CD4-positive, CD25-positive, alpha-beta regulatory T cell (primary cell): ENCODE data around the gene CCDC40. TPM values are rescaled to one million over a fixed set of nuclear protein-coding genes. Genes with fewer than 3 reads are reported as not detected.
A peak's percentile ranks its signal among the peaks of the same experiment; 100 is the strongest.

Source experiments
- ATAC-seq, 2 donors: fragments of 150-1000 bp; cut with Tn5 transposase; one replicate each; pipeline ENCODE4 v1.10.0; 2021; ENCODE audit warnings: low read depth in 2 of 2, moderate number of reproducible peaks in 2 of 2, moderate library complexity in 1 of 2
- DNase-seq, 3 donors: peaks; one replicate each; pipeline versions ENCODE4 v3.0.0 to v3.0.0-alpha.2; 2012 to 2022; ENCODE audit warnings: mixed read lengths in 1 of 3
- H3K27ac ChIP-seq: one replicate; pipeline ENCODE4 v1.7.0; 2013; ENCODE audit warnings: mild to moderate bottlenecking, low read length; ENCODE audit not compliant: insufficient read depth, poor library complexity, severe bottlenecking
- H3K27me3 ChIP-seq: one replicate; pipeline ENCODE4 v1.7.0; 2013; ENCODE audit warnings: low read length; ENCODE audit not compliant: control insufficient read depth, insufficient read depth
- H3K36me3 ChIP-seq: one replicate; pipeline ENCODE4 v1.7.0; 2013; ENCODE audit warnings: mild to moderate bottlenecking, low read length, moderate library complexity; ENCODE audit not compliant: control insufficient read depth, insufficient read depth
- H3K4me1 ChIP-seq: 2 replicates; pipeline ENCODE4 v1.7.0; 2013; ENCODE audit warnings: mild to moderate bottlenecking, low read length; ENCODE audit not compliant: insufficient read depth, control insufficient read depth, poor library complexity, severe bottlenecking
- H3K4me3 ChIP-seq: one replicate; pipeline ENCODE4 v1.7.0; 2013; ENCODE audit warnings: low read depth, mild to moderate bottlenecking, low read length, moderate library complexity
- H3K9me3 ChIP-seq, 2 experiments: 1 replicate in 1 of 2; 2 replicates in 1 of 2; pipeline ENCODE4 v1.7.0; 2013; ENCODE audit warnings: low read length in 2 of 2, mild to moderate bottlenecking in 1 of 2, moderate library complexity in 1 of 2; ENCODE audit not compliant: control insufficient read depth in 2 of 2
- H3K27ac Mint-ChIP-seq, 3 donors: one replicate each; pipeline ENCODE4 v1.8.0; 2020 to 2022; ENCODE audit warnings: mild to moderate bottlenecking in 3 of 3, mixed read lengths in 3 of 3, moderate library complexity in 2 of 3
- H3K27me3 Mint-ChIP-seq: one replicate; pipeline ENCODE4 v1.8.0; 2022; ENCODE audit warnings: mild to moderate bottlenecking, mixed read lengths
- H3K36me3 Mint-ChIP-seq: one replicate; pipeline ENCODE4 v1.8.0; 2020; ENCODE audit warnings: mixed read lengths
- H3K4me1 Mint-ChIP-seq, 4 donors: one replicate each; pipeline ENCODE4 v1.8.0; 2020 to 2022; ENCODE audit warnings: mixed read lengths in 4 of 4, mild to moderate bottlenecking in 1 of 4
- H3K4me3 Mint-ChIP-seq, 4 donors: one replicate each; pipeline ENCODE4 v1.8.0; 2020 to 2022; ENCODE audit warnings: mild to moderate bottlenecking in 4 of 4, mixed read lengths in 4 of 4, moderate library complexity in 3 of 4
- H3K9me3 Mint-ChIP-seq, 7 donors: one replicate each; pipeline ENCODE4 v1.8.0; 2020 to 2022; ENCODE audit warnings: mixed read lengths in 7 of 7, mild to moderate bottlenecking in 3 of 7, moderate library complexity in 2 of 7
- polyA plus RNA-seq, 4 donors: library from polyadenylated mRNA; unstranded; fragments of 300-500 nt; fragmentation: Illumina TruSeq; gene quantifications; one replicate each; pipeline ENCODE4 v1.2.3, GENCODE V29; 2021
- total RNA-seq: library from RNA; stranded (reverse); gene quantifications from one replicate; pipeline ENCODE4 v1.2.3, GENCODE V29; 2022

The CCDC40 gene
- total and polyA plus RNA-seq, 5 donors from 2014 or later = 0.32 TPM; not detected in 4

DNA sequence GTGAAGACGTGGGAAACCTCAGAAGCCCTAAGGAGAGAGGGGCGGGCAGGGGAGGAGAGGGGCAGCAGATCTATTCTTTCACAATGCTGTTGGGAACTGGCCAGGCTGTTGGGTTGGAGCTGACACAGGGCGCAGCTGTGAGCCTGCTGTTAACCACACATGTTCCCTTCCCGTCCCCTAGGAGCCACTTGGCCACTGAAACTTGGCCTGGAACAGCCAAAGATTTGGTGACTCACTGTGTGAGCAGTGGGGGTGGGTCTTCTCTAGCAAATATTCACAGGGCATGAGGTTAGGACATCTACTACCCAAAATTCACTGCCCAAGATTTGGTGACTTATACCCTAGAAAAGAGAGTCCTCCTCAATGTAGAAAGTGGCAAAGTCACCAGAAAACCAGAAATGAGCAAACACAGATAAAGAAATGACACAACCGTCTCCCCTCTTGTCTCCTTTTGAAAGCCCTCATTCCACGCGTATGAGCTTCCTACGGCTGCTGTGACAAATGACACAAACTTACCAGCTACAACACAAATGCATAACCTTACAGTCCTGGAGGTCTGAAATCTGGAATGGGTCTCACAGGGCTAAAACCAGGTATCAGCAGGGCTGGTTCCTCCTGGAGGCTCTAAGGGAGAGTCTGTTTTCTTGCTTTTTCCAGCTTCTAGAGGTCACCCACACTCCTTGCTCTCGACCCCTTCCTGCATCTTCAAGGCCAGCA, 7.0 kb upstream of the CCDC40 start:
- Histone ChIP-seq H3K4me3 (no peak overlapping the region), H3K9me3 (no peaks in the 10 kb centered on the region), H3K27ac (no peak overlapping the region), H3K27me3 (peaks cover 9% of the 10 kb centered on the region), H3K4me1 (no peaks in the 10 kb centered on the region), H3K36me3 (no peaks in the 10 kb centered on the region)
- Mint-ChIP-seq H3K27me3 (peaks cover 23% of the 10 kb centered on the region), H3K9me3 (no peaks in the 10 kb centered on the region), H3K4me1 (peaks cover 0 to under 1% (median under 1%) of the 10 kb centered on the region in 4 donors), H3K27ac (peak overlapping the region in 1 of 3 donors; percentile 62), H3K4me3 (no peak overlapping the region), H3K36me3 (peaks cover 4% of the 10 kb centered on the region)
- ATAC-seq (no peak), DNase-seq (no peak)

DNA sequence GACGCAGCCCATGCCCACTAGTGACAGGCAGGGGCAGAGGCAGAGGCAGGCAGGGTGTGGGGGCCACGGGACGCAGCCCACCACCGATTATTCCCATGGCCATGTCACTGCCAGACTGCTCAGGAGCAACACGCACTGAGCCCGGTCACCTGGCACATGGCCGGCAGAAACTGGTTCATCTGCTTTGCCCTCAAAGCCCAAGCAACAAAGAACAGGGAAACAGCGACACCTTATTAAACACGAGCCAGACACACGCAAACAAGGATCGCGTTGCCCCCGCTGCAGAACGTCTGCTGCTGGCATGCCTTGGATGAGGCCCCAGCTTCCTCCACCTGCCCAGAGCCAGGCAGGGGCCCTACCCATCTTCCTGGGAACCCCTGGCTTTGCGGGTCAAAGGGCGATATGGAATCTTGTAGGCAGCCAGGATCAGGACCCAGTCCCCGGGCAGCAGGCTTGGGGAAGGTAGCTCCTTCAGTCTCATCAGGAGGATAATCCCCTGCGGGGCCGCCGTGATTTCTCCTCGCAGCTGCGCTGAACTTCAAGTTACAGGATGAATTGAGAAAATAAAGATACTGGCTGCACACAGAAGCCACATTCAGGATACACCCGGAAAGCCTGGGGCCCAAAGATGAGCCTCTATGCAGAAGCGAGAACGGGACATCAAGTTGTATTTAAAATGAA, 5.6 kb upstream of the CCDC40 start:
- no peak overlapping the region for H3K4me3 Mint-ChIP-seq

DNA sequence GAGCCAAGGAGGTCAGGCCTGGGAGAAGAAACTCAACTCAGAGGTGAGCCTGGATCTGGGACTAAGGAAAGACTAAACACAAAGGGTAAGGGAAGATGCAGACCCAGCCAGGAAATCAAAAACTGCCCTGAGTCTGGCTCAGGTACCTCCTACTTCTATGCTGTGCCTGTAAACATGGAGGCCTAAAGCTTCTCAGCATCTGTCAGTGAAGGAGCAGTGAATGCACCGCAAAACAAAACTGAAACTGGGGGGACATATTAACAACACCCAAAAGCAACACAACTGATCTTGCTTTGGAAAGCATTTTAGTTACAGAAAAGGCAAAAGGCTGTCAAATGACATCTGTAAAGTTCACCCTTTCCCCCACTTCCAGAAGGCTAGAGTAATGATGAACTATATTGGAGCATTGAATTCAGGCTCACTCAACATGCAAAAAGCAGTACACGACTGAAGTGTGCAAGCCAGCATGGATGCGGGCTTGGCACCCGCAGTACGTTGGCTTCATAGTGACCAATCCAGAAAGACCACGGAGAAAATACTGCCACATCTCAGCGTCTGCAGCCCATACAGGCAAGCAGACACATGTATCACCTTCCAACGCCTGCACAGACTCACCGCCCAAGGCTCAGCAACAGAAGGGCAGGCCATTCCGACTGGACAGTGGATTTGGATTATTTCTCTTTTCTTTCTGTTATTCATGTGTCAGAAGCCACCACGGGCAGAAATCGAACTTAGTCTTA, 4.6 kb upstream of the CCDC40 start:
- Histone ChIP-seq H3K4me1 (peaks cover 17% of the 10 kb centered on the region), H3K27ac (no peak overlapping the region), H3K9me3 (no peaks in the 10 kb centered on the region), H3K36me3 (no peaks in the 10 kb centered on the region), H3K4me3 (no peak overlapping the region), H3K27me3 (peaks cover 13% of the 10 kb centered on the region)
- peaks cover 0 to 2% (median 0%) of the 10 kb centered on the region in 7 donors for H3K9me3 Mint-ChIP-seq
- ATAC-seq (no peak), DNase-seq (peak in 1 of 3 donors; percentile 23)
- H3K4me1 Mint-ChIP-seq = peaks cover 0 to 10% (median 8%) of the 10 kb centered on the region in 4 donors
- H3K4me3 Mint-ChIP-seq = no peak overlapping the region
- peaks cover 4% of the 10 kb centered on the region for H3K36me3 Mint-ChIP-seq
- H3K27ac Mint-ChIP-seq = no peak overlapping the region
- H3K27me3 Mint-ChIP-seq = peaks cover 37% of the 10 kb centered on the region

More for the DNA sequence above, 5.6 kb upstream of the CCDC40 start:
- no peaks in the 10 kb centered on the region for H3K9me3 ChIP-seq
- H3K4me3 ChIP-seq = no peak overlapping the region
- peaks cover 4% of the 10 kb centered on the region for H3K36me3 Mint-ChIP-seq
- H3K27me3 Mint-ChIP-seq = peaks cover 33% of the 10 kb centered on the region
- H3K4me1 Mint-ChIP-seq = peaks cover 0 to 10% (median 8%) of the 10 kb centered on the region in 4 donors
- DNase-seq (no peak), ATAC-seq (no peak)
- H3K27ac Mint-ChIP-seq = no peak overlapping the region
- H3K36me3 ChIP-seq = no peaks in the 10 kb centered on the region
- H3K9me3 Mint-ChIP-seq = peaks cover 0 to 2% (median 0%) of the 10 kb centered on the region in 7 donors
- no peak overlapping the region for H3K27ac ChIP-seq
- H3K4me1 ChIP-seq = peaks cover 7% of the 10 kb centered on the region
- H3K27me3 ChIP-seq = peaks cover 13% of the 10 kb centered on the region

DNA sequence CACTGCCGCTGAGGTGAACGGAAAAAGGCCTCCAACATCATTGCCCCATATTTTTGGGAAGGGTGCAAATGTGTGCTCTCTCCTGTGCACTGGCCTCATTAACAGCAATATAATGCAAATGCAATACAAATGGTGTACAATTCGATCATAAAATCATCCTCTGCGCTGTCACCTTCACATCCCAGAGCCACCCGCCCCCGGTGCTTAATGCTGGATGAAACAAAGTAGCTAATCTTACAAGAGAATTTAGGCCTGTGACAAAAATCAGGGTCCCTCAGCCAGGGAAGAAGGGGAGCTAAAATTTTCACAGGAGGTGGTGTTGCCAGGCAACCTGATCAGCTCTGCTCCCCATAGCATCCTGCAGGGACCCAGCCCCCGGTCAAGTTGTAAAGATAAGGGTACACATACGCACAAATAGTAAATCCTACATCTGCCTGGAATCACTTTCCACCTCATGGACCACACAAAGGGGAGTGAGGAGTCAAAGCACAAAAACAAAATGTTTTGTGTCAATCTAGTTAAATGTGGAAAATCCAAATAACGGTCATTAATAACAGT, 3.7 kb upstream of the CCDC40 start:
- Histone ChIP-seq H3K4me1 (peaks cover 20% of the 10 kb centered on the region), H3K27ac (no peak overlapping the region), H3K27me3 (peaks cover 14% of the 10 kb centered on the region), H3K9me3 (no peaks in the 10 kb centered on the region), H3K36me3 (no peaks in the 10 kb centered on the region), H3K4me3 (no peak overlapping the region)
- no peak for DNase-seq
- H3K27me3 Mint-ChIP-seq = peaks cover 44% of the 10 kb centered on the region
- peaks cover 0 to 2% (median 0%) of the 10 kb centered on the region in 7 donors for H3K9me3 Mint-ChIP-seq
- H3K4me3 Mint-ChIP-seq = peak overlapping the region in 1 of 4 donors; percentile 43
- H3K4me1 Mint-ChIP-seq = peaks cover 0 to 12% (median 9%) of the 10 kb centered on the region in 4 donors
- H3K27ac Mint-ChIP-seq = no peak overlapping the region
- H3K36me3 Mint-ChIP-seq = peaks cover 4% of the 10 kb centered on the region
- no peak for ATAC-seq

DNA sequence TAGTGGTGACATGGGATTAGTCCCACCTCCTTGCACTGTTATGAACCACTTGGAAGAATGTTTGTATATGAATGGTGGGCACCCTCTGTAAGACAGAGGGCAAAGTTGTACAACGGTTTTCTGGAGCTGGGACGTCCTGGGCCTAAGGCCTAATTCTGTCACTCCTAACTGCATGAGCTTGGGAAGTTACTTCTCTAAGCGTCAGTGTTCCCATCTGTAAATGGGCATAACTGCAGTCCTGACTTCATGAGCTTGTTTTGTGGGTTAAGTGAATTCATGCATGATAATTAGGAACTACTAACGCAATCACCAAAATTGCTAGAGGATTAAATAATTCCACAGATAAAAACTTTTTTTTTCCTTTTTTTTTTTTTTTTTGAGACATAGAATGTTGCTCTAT, 2.6 kb upstream of the CCDC40 start:
- no peak overlapping the region for H3K4me3 ChIP-seq
- no peak overlapping the region for H3K27ac ChIP-seq
- Mint-ChIP-seq H3K27ac (peak overlapping the region in 1 of 3 donors; percentile 23), H3K27me3 (peaks cover 50% of the 10 kb centered on the region), H3K4me1 (peaks cover 0 to 12% (median 9%) of the 10 kb centered on the region in 4 donors), H3K9me3 (peaks cover 0 to 2% (median 0%) of the 10 kb centered on the region in 7 donors), H3K4me3 (peak overlapping the region in 2 of 4 donors; percentile 44 to 83), H3K36me3 (peaks cover 4% of the 10 kb centered on the region)
- peaks cover 20% of the 10 kb centered on the region for H3K4me1 ChIP-seq
- H3K9me3 ChIP-seq = no peaks in the 10 kb centered on the region
- H3K27me3 ChIP-seq = peaks cover 18% of the 10 kb centered on the region
- DNase-seq = no peak
- no peak for ATAC-seq
- no peaks in the 10 kb centered on the region for H3K36me3 ChIP-seq

DNA sequence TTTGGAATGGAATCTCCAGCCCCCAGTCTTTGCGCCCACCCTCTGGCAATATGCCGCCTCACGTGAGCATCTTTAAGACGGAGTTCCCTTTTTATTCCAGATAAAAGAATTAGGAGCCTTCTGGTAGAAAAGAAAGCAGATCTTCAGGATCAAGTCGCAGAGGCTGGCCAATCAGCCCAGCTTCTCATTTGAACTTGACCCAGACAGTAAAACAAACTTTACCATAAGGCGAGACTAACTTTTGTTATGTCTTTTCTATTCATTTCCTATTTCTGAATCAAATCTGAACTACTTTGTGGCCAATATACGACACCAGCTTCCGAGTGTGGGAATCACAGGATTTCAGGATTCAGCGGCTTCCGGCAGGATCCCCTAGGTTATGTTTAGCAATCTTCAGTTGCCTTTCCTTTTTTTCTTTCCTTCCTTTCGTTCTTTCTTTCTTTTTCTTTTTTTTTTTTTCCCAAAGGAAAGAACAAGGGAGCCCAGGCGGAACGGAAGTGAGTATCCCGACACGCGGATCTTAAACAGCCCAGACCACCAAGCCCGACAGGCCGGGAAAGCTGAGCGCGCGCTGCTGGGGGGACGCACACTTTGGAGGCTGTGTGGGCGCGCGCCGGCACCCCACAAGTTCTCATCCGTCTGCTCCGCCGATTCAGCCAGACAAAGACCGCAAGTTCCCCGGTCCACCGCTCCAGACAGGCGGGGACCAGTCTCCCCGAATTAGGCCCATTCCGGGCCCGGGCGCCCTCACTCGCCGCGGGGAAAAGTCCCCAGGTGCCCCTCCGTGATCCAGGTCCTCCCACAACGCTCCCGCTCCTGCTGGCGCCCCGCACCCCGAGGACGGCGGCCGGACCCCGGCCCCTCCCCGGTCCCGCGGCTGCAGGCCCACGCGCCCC, 1.4 kb upstream of the CCDC40 start:
- Mint-ChIP-seq H3K27me3 (peaks cover 54% of the 10 kb centered on the region), H3K4me1 (peaks cover 0 to 12% (median 9%) of the 10 kb centered on the region in 4 donors), H3K9me3 (peaks cover 0 to 2% (median 0%) of the 10 kb centered on the region in 7 donors), H3K4me3 (peak overlapping the region; percentile 85 to 96 (median 86)), H3K27ac (peak overlapping the region in 1 of 3 donors; percentile 62), H3K36me3 (no peaks in the 10 kb centered on the region)
- peak overlapping the region; percentile 32 for H3K4me3 ChIP-seq
- DNase-seq (peak; percentile 10 to 64 (median 29)), ATAC-seq (peak in 1 of 2 donors; percentile 16)
- H3K9me3 ChIP-seq = no peaks in the 10 kb centered on the region
- H3K4me1 ChIP-seq = peaks cover 20% of the 10 kb centered on the region
- peaks cover 17% of the 10 kb centered on the region for H3K27me3 ChIP-seq
- H3K36me3 ChIP-seq = no peaks in the 10 kb centered on the region
- no peak overlapping the region for H3K27ac ChIP-seq

DNA sequence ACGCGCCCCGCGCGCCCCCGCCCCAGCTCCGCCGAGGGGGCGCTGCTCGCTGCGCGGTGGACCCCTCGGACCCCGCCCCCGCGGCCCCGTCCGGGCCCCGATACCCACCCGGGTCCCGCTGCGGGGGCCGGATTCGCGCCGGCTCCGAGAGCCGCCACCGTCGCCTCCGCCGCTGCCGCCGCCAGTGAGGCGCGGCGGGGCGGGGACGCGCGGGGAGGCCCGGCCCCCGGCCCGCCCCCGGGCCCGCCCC, 830 bp upstream of the CCDC40 start, which contains the start of gene TBC1D16:
TSS of gene TBC1D16 (minus strand) at position 186 of the 250 bp plus-strand sequence. CDS start 22,325 bp downstream, outside the sequence.
- Histone ChIP-seq H3K4me1 (peaks cover 20% of the 10 kb centered on the region), H3K27ac (peak within 1 kb of the TSS; percentile 41), H3K9me3 (no peaks in the 10 kb centered on the region), H3K36me3 (no peaks in the 10 kb centered on the region), H3K27me3 (peaks cover 17% of the 10 kb centered on the region), H3K4me3 (peak within 1 kb of the TSS; percentile 32)
- ATAC-seq (no peak), DNase-seq (no peak)
- Mint-ChIP-seq H3K27ac (peak within 1 kb of the TSS in 2 of 3 donors; percentile 43 to 62), H3K9me3 (peaks cover 0 to 2% (median 0%) of the 10 kb centered on the region in 7 donors), H3K27me3 (peaks cover 54% of the 10 kb centered on the region), H3K36me3 (no peaks in the 10 kb centered on the region), H3K4me3 (peak within 1 kb of the TSS; percentile 85 to 96 (median 86)), H3K4me1 (peaks cover 0 to 12% (median 9%) of the 10 kb centered on the region in 4 donors)
